ENCODE data around the gene ZBTB20.

- TF ChIP-seq, protein P1, sequence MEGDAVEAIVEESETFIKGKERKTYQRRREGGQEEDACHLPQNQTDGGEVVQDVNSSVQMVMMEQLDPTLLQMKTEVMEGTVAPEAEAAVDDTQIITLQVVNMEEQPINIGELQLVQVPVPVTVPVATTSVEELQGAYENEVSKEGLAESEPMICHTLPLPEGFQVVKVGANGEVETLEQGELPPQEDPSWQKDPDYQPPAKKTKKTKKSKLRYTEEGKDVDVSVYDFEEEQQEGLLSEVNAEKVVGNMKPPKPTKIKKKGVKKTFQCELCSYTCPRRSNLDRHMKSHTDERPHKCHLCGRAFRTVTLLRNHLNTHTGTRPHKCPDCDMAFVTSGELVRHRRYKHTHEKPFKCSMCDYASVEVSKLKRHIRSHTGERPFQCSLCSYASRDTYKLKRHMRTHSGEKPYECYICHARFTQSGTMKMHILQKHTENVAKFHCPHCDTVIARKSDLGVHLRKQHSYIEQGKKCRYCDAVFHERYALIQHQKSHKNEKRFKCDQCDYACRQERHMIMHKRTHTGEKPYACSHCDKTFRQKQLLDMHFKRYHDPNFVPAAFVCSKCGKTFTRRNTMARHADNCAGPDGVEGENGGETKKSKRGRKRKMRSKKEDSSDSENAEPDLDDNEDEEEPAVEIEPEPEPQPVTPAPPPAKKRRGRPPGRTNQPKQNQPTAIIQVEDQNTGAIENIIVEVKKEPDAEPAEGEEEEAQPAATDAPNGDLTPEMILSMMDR (IDR thresholded peaks at IDR 0.05): no peak
- no peak for TF ChIP-seq POLR2A (IDR thresholded peaks at IDR 0.05)
These were observed 479.0 kb downstream of the ZBTB20 start for GRCh38 chr3:114668099-114668498.

All from right lobe of liver (tissue), 4 donors.